IMR-90 (cell line): ENCODE measurements around the gene RPS3. TPM values are rescaled to one million over a fixed set of nuclear protein-coding genes. Genes with fewer than 3 reads are reported as not detected.

Experiments used
- ATAC-seq: fragments of 200-7000 bp; cut with Tn5 transposase; 2 replicates; pipeline ENCODE4 v1.9.1; 2020; ENCODE audit warnings: low read depth, mild to moderate bottlenecking, moderate library complexity
- BruUV-seq: library from RNA; stranded (reverse); fragments of 400-500 nt; replicated peaks from 2 replicates; lab custom pipeline; 2021; lab: Mats Ljungman, UMichigan
- CTCF ChIA-PET: fragments of 300-600 bp; formaldehyde crosslinking; extraction: SDS; loops from one replicate; lab custom pipeline; 2021; ENCODE audit warnings: antibody characterized with exemption; lab: Yijun Ruan, JAX
- POLR2A ChIA-PET: fragments of 300-600 bp; sonication (Branson Sonifier 250); formaldehyde crosslinking; loops from one replicate; lab custom pipeline; 2022; ENCODE audit warnings: antibody characterized with exemption; ENCODE audit not compliant: unreplicated experiment; lab: Charles Lee
- DNase-seq: peaks from one replicate; pipeline ENCODE4 v3.0.0; 2013
- H2AFZ ChIP-seq: replicated peaks from 2 replicates; pipeline ENCODE3; 2013; ENCODE audit warnings: low read length, mild to moderate bottlenecking; ENCODE audit not compliant: poor library complexity
- H2AK5ac ChIP-seq: 2 replicates; pipeline ENCODE4 v1.6.1; 2013; ENCODE audit warnings: low read depth, low read length, inconsistent platforms
- H2AK9ac ChIP-seq: replicated peaks from 2 replicates; pipeline ENCODE3; 2013; ENCODE audit warnings: mild to moderate bottlenecking, low read depth, low read length, moderate library complexity; ENCODE audit not compliant: poor library complexity
- H2BK120ac ChIP-seq: 2 replicates; pipeline ENCODE4 v1.6.1; 2013; ENCODE audit warnings: low read depth, low read length, inconsistent platforms
- H2BK15ac ChIP-seq: 3 replicates; pipeline ENCODE4 v1.6.1; 2013; ENCODE audit warnings: low read depth, low read length, inconsistent platforms
- H2BK20ac ChIP-seq: 2 replicates; pipeline ENCODE4 v1.6.1; 2013; ENCODE audit warnings: low read depth, mild to moderate bottlenecking, inconsistent platforms, low read length, moderate library complexity
- H2BK5ac ChIP-seq: 2 replicates; pipeline ENCODE4 v1.6.1; 2013; ENCODE audit warnings: mild to moderate bottlenecking, low read depth, low read length, inconsistent platforms; ENCODE audit not compliant: poor library complexity, severe bottlenecking
- H3K14ac ChIP-seq: replicated peaks from 2 replicates; pipeline ENCODE4 v1.6.1; 2013; ENCODE audit warnings: low read depth, low read length, inconsistent platforms
- H3K18ac ChIP-seq: 2 replicates; pipeline ENCODE4 v1.6.1; 2013; ENCODE audit warnings: low read depth, low read length, control low read depth
- H3K23ac ChIP-seq: 2 replicates; pipeline ENCODE4 v1.6.1; 2013; ENCODE audit warnings: low read depth, low read length, inconsistent platforms
- H3K27ac ChIP-seq: 2 replicates; pipeline ENCODE4 v1.5.1; 2013; ENCODE audit warnings: mild to moderate bottlenecking, control low read depth, low read length; ENCODE audit not compliant: insufficient read depth
- H3K27me3 ChIP-seq: 2 replicates; pipeline ENCODE4 v1.6.1; 2013; ENCODE audit warnings: low read length; ENCODE audit not compliant: control insufficient read depth, insufficient read depth
- H3K36me3 ChIP-seq: 2 replicates; pipeline ENCODE4 v1.6.1; 2013; ENCODE audit warnings: low read length, mixed read lengths; ENCODE audit not compliant: control insufficient read depth, insufficient read depth
- H3K4ac ChIP-seq: 2 replicates; pipeline ENCODE4 v1.6.1; 2013; ENCODE audit warnings: low read depth, low read length, inconsistent platforms
- H3K4me1 ChIP-seq: 2 replicates; pipeline ENCODE4 v1.6.1; 2013; ENCODE audit warnings: low read length, mixed read lengths; ENCODE audit not compliant: control insufficient read depth, insufficient read depth
- H3K4me2 ChIP-seq: 2 replicates; pipeline ENCODE4 v1.6.1; 2013; ENCODE audit warnings: low read depth, mild to moderate bottlenecking, control low read depth, low read length, moderate library complexity
- H3K4me3 ChIP-seq: 2 replicates; pipeline ENCODE4 v1.5.1; 2013; ENCODE audit warnings: low read depth, mild to moderate bottlenecking, control low read depth, low read length, moderate library complexity; ENCODE audit not compliant: insufficient read depth
- H3K56ac ChIP-seq: 2 replicates; pipeline ENCODE4 v1.6.1; 2013; ENCODE audit warnings: low read length, inconsistent platforms; ENCODE audit not compliant: insufficient read depth; ENCODE audit errors: extremely low read depth
- H3K79me1 ChIP-seq, 2 experiments: 2 replicates each; pipeline ENCODE4 v1.6.1; 2013; ENCODE audit warnings: low read length in 2 of 2, inconsistent platforms in 1 of 2, low read depth in 1 of 2
- H3K9ac ChIP-seq: 2 replicates; pipeline ENCODE4 v1.6.1; 2013; ENCODE audit warnings: low read depth, low read length, control low read depth
- H3K9me1 ChIP-seq: 2 replicates; pipeline ENCODE4 v1.6.1; 2013; ENCODE audit warnings: low read length, inconsistent platforms; ENCODE audit not compliant: insufficient read depth
- H3K9me3 ChIP-seq: 2 replicates; pipeline ENCODE4 v1.6.1; 2013; ENCODE audit warnings: low read length; ENCODE audit not compliant: control insufficient read depth, insufficient read depth
- H4K20me1 ChIP-seq: 2 replicates; pipeline ENCODE4 v1.6.1; 2013; ENCODE audit warnings: low read length, inconsistent platforms; ENCODE audit not compliant: insufficient read depth
- H4K5ac ChIP-seq: 2 replicates; pipeline ENCODE4 v1.6.1; 2013; ENCODE audit warnings: mild to moderate bottlenecking, low read depth, low read length, control low read depth
- H4K8ac ChIP-seq, 2 experiments: 2 replicates each; pipeline ENCODE4 v1.6.1; 2013; ENCODE audit warnings: low read depth in 2 of 2, low read length in 2 of 2, control low read depth in 1 of 2, inconsistent platforms in 1 of 2
- H4K91ac ChIP-seq: 2 replicates; pipeline ENCODE4 v1.6.1; 2013; ENCODE audit warnings: low read depth, low read length, inconsistent platforms; ENCODE audit not compliant: insufficient read depth
- BHLHE40 ChIP-seq: fragments of 150-350 bp; IDR thresholded peaks from 2 replicates; pipeline ENCODE4 v1.6.1; 2016; ENCODE audit warnings: mild to moderate bottlenecking, low read depth, low read length
- CEBPB ChIP-seq: IDR thresholded peaks from 2 replicates; pipeline ENCODE4 v1.6.1; 2012; ENCODE audit warnings: low read depth, low read length, improper control_type of control experiment
- CTCF ChIP-seq: conservative IDR thresholded peaks from 2 replicates; pipeline ENCODE4 v1.5.1; 2012; ENCODE audit warnings: mild to moderate bottlenecking, low read depth, low read length, improper control_type of control experiment
- ELK1 ChIP-seq: fragments of 150-350 bp; IDR thresholded peaks from 2 replicates; pipeline ENCODE4 v1.6.1; 2016; ENCODE audit warnings: low read depth, mild to moderate bottlenecking, low read length, moderate library complexity, borderline replicate concordance
- MAFK ChIP-seq: IDR thresholded peaks from 2 replicates; pipeline ENCODE4 v1.6.1; 2012; ENCODE audit warnings: low read depth, low read length, improper control_type of control experiment
- MXI1 ChIP-seq: IDR thresholded peaks from 2 replicates; pipeline ENCODE4 v1.6.1; 2012; ENCODE audit warnings: low read depth, mild to moderate bottlenecking, low read length, moderate library complexity, borderline replicate concordance
- NFE2L2 ChIP-seq: fragments of 150-350 bp; IDR thresholded peaks from 2 replicates; pipeline ENCODE4 v1.6.1; 2016; ENCODE audit warnings: low read depth, mild to moderate bottlenecking, low read length
- SMC3 ChIP-seq: fragments of 150-350 bp; IDR thresholded peaks from 2 replicates; pipeline ENCODE4 v1.6.1; 2016; ENCODE audit warnings: low read depth, mild to moderate bottlenecking, antibody characterized with exemption, low read length, moderate library complexity
- USF2 ChIP-seq: fragments of 150-350 bp; IDR thresholded peaks from 2 replicates; pipeline ENCODE4 v1.6.1; 2017; ENCODE audit warnings: mild to moderate bottlenecking, antibody characterized with exemption, low read length, low read depth
- WGBS, 2 experiments: methylation state at CpG; one replicate each; pipeline versions ENCODE4 v1.1.5 to v1.1.7; 2013; ENCODE audit warnings: missing lambda C conversion rate in 2 of 2; ENCODE audit not compliant: insufficient read length in 1 of 2; ENCODE audit errors: extremely low coverage in 2 of 2; 5-methylcytosine and 5-hydroxymethylcytosine counted together
- dilution Hi-C: fragments of 300-500 bp; cut with HindIII; formaldehyde crosslinking; loops from one replicate; pipeline ENCODE4 v1.14.3; 2018; ENCODE audit warnings: low sequenced_read_pairs; ENCODE audit not compliant: unreplicated experiment
- in situ Hi-C: fragments of 300-500 bp; cut with MboI; formaldehyde crosslinking; loops from 3 replicates; pipeline ENCODE4 v1.14.3; 2019; ENCODE audit warnings: low sequenced_read_pairs, inconsistent platforms, mixed read lengths
- intact Hi-C: fragments of 100-400 bp; cut with micrococcal nuclease; formaldehyde crosslinking; loops from 2 replicates; pipeline ENCODE4 v1.10.0; 2022
- polyA plus RNA-seq, 3 experiments: library from polyadenylated mRNA; depleted of rRNA; stranded (reverse); fragments of >200 nt; gene quantifications; 2 replicates each; pipeline ENCODE4 v1.2.3, GENCODE V29; 2012; ENCODE audit warnings: low replicate concordance in 1 of 3
- total RNA-seq: library from RNA; depleted of rRNA; stranded (reverse); fragments of >200 nt; gene quantifications from 2 replicates; pipeline ENCODE4 v1.2.3, GENCODE V29; 2012

The RPS3 gene
- total and polyA plus RNA-seq, 2 of the 4 experiments (the other 2 are of a cell fraction): 2,360 to 2,477 TPM

- no peak for TF ChIP-seq SMC3
- no peak for TF ChIP-seq ELK1
- TF ChIP-seq CTCF: no peak
- no peak for TF ChIP-seq BHLHE40
- TF ChIP-seq USF2: no peak
- no peak for TF ChIP-seq NFE2L2
- no peak for TF ChIP-seq MXI1
- TF ChIP-seq CEBPB: no peak
- TF ChIP-seq MAFK: no peak
- Histone ChIP-seq H3K4me2 (no peak overlapping the region), H4K91ac (no peak overlapping the region), H2AK5ac (no peak overlapping the region), H3K4ac (no peak overlapping the region), H4K8ac (no peak overlapping the region), H3K27me3 (no peaks in the 10 kb centered on the region), H3K9ac (no peak overlapping the region), H2BK15ac (no peak overlapping the region), H2AFZ (no peak overlapping the region), H3K4me1 (peaks cover 19% of the 10 kb centered on the region), H3K79me1 (peaks cover 10 to 20% of the 10 kb centered on the region in 2 experiments), H2BK120ac (no peak overlapping the region), H2AK9ac (no peak overlapping the region), H2BK5ac (no peak overlapping the region), H4K5ac (no peak overlapping the region), H4K20me1 (no peaks in the 10 kb centered on the region), H3K9me3 (no peaks in the 10 kb centered on the region), H2BK20ac (no peak overlapping the region), H3K56ac (no peak overlapping the region), H3K27ac (no peak overlapping the region), H3K36me3 (peaks cover 17% of the 10 kb centered on the region), H3K4me3 (no peak overlapping the region), H3K18ac (no peak overlapping the region), H3K23ac (no peak overlapping the region), H3K14ac (no peak overlapping the region), H3K9me1 (peaks cover 22% of the 10 kb centered on the region)
- intact Hi-C loops (no loop called here), dilution Hi-C loops (no loop called here), in situ Hi-C loops (no loop called here)
- 100% methylated on average over 4 of the region's 9 CpGs; no CpG with 5 or more reads in 1 of the 2 experiments for WGBS, 2 experiments
- POLR2A ChIA-PET: no interaction called here
- no peak for DNase-seq
- CTCF ChIA-PET: no interaction called here
- no TSS peak for BruUV-seq
- no peak for ATAC-seq
These were observed 24.4 kb downstream of the RPS3 start for GRCh38 chr11:75423721-75424120.
